UCSD-AML1 (cell line): ENCODE data around the gene SEMA6A.
"Not testable (repeated sequence)": the region's sequence is repeated elsewhere in the genome, so short reads cannot be mapped to it uniquely, and the experiment has no call there.

Source experiments
- DNase-seq: peaks from one replicate; lab custom pipeline; 2025; ENCODE audit not compliant: unreplicated experiment; lab: John Stamatoyannopoulos, UW

The SEMA6A gene

DNA sequence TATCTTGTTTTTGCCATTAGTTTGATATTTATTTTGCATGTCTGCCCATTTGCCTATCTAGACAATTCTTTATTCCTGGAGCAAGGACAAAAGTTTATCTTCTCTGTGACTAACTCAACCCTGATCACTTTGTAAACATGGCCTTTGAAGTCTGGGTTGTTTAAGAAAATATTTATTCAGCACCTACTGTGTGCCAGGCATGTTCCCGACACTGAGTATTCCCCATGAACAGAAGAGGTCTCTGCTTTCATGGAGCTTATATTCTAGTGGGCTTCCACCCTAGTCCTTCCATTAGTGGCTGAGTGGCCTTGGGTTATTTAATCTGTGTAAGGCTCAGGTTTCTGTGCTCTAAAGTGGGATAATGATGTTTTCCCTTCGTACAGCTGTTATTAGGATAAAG, 49.7 kb downstream of the SEMA6A start:
- DNase-seq: no peak

DNA sequence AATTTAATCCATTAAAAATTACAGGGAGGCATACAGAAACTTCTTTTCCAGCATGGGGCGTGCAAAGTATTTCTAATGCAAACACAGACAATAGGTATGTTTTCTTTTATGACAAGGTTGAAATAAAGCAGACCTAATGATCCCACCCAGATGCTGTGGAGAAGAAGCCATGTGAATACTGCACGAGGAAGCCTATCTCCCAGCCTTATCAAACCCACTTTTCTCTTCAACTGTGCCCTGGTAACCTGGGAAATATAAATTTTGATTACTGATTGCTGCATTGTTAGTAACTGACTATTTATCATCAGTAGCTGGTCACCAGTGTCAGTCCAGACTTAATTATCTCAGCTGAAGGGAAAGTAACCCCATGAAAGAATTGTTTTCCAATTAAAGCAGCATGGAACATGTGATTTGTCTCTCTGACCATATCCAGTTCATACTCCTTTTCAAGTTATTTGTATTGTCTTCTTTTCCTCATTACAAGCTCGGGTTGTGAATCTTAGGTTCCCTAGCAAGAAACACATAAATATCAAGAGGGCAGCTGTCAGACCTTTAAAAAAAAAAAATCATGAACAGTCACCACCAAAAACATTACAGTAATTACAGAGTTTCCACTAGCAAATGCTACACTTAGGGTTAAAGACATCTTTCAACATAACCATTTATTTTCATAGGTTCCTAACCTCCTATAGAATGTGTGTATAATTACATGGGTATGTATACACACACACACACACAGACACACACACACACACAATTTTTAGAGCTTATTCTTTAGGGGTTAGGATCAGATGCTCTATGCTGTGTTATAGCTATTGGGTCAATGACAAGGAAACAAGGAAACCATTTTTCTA, 50.3 kb downstream of the SEMA6A start:
- no peak for DNase-seq

GRCh38 chr5:116523182-116523581, 51.4 kb downstream of the SEMA6A start:
- DNase-seq: not testable (repeated sequence)

DNA sequence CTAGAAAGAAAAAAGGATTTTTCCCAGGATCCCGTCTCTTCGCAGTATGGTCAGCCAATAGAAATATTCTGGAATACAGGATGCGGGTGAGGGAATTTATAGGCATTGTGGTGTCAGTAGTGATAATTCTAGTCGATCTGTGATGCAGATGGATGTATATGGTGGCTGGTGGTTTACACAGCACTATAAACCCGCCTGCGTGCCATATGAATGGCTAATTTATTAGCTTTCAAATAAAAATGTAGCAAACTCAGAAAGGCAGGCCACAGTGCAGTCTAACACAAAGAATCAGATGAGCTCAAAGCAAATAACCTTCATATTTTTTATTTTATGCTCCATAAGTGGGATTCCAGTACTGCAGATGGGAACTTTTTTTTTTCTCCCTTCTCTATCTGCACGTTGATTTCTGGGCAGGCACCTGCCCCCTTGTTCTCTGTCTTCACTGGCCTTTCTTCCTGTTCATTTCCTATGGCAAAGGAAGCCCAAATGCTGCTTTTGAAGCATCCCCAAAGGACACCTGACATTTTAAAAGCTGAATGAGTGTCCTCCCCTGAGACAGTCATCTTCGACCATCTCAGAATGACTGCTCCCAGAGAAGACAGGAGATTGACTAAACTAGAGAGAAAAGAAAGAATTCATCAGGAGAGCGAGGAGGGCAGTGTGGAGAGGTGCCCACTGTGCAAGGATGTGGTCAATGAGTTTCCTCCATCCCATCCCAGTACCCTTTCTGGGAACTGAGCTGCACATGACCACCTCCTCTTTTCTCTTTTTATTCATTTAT, 52.1 kb downstream of the SEMA6A start:
- DNase-seq: no peak

DNA sequence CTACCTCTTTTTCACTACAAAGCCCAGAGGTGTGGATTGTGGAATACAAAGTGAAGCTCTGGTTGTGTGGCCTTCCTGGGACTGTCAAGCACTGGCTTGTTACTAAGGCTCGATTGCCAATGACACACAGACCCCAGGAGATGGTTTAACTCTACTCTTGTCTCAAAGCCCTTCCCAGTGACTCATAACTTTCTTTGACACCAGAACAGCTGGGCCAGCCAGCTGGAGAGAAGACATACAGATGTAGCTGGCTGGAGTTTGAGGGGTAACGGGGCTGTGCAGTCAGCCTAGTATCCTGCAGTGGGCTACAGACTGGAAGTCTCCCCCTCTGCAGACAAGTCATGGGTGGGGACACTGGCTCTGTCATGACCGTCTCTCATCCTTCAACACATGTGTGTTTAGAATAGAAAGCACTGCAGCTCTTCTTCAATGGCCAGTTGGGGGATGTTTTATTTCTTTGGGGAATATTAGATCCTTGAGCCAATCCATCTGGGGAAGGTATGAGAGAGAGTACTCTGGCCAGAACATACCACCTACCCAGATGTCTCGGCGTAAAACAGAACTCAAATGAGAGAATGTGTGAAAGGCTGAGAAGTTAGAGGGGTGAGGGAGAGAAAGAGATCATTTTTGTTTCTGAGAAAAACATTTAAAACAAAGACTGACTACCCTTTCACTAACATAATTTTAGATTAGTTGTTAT, 53.3 kb downstream of the SEMA6A start:
- DNase-seq: no peak

DNA sequence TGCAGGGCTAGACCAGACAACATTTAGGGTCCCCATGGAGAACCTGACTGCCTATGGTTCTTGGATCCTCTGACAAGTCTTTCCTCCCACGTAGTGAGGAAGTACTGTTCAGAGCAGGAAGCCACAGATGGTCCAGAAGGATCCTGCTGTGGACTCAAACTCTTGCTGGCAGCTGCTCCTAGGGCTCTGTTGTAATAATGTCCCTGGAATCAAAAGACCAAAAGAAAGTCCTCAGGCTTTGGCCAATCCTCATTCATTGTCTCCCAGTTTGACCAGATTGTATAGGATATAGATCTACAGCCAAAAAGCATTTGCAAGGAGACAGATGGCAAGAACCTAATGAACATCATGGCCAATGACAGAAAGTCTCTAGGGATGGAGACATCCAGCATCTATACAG, 53.9 kb downstream of the SEMA6A start:
- peak; percentile 22 for DNase-seq

- no peak for DNase-seq
Measured at GRCh38 chr5:116518423-116518822, 56.2 kb downstream of the SEMA6A start.

DNA sequence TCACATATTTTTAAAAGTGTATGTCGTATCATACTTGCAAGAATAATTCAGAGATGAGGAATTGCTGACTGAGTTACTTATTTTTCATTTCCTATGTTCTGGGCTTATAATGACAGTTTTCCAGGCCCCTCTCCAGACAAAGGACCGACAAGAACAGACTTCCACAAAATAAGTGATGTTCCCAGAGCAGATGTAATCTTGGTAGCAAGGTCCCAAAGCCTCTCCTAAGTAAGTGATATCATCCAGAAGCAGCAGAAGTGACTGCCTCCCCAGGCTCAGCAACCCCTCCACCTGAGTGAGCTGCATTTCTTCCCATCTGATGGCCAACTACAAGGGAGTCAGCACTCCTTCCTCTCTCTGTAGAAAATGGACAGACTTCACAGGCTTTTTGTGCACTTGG, 57.1 kb downstream of the SEMA6A start:
- DNase-seq: no peak

DNA sequence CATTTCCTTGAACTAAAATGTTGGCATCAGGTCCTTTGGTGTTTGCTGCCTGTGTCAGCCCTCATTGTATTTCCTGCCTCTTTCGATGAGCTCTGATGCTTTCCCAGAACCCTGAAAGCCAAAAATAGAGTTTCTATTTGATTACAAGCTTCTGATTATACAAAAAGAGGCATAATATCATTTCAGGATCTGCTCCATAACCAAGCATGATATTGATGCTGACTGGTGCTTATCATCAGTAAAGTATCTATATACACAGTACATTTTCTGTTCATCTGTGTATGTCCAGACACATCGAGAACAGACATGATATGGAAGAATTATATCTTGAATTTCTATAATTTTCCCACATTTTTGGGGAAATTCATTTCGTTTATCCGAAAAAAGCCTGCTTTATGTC, 58.6 kb downstream of the SEMA6A start:
- no peak for DNase-seq

GRCh38 chr5:116514421-116514970, 60.1 kb downstream of the SEMA6A start:
- no peak for DNase-seq

GRCh38 chr5:116510517-116510916, 64.1 kb downstream of the SEMA6A start:
- no peak for DNase-seq

DNA sequence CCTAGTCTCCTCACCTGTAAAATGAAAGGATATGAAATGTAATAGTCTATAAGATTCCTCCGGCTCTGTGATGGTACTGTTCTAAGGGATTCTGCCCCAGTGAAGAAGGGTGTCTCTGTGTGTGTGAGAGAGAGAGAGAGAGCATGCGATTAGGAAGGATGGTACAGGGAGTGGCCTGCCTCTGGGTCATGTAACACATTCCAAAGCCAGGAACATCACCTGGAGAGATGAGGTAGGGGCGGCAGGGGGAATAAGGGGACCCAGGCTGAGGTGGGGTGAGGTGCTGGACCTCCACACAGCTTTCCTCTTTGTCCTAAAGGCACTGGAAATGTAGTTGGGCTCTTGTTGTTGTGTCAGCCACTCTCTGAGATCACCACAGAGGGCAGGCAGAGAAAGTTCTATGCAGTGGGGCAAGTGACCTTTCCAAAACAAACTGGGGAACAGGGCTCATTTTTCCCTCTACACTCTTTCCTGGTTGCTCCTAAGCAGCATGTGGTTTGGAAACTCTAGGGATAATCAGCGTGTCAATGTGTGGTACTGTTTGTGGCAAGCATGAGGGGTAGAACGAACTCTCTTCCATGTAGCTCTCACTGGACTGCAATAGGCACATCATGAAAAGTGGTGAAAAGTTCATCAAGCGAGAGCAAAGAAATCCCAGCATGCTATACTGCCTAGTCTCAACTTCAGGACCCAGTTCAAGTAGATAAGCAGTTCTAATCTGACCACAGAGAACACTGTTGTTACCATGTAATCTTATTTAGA, 65.0 kb downstream of the SEMA6A start:
- no peak for DNase-seq

DNA sequence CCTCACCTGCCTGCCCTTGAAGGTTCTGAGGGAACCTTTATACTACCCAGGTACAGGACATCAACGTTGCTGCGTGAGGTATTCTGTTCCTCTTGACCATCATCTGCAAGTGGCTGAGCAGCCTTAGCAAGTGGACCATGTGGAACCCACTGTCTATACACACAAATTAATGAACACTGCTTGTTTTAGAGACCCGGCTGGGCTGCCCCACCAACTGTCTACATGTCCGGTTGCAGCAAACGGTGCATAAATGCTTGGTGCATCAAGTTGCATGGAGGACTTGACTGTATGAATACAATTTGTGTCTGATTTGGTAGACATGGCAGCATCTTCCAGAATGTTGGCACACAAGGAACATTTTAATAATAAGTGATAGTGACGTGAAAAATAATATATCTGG, 65.8 kb downstream of the SEMA6A start:
- DNase-seq: no peak

DNA sequence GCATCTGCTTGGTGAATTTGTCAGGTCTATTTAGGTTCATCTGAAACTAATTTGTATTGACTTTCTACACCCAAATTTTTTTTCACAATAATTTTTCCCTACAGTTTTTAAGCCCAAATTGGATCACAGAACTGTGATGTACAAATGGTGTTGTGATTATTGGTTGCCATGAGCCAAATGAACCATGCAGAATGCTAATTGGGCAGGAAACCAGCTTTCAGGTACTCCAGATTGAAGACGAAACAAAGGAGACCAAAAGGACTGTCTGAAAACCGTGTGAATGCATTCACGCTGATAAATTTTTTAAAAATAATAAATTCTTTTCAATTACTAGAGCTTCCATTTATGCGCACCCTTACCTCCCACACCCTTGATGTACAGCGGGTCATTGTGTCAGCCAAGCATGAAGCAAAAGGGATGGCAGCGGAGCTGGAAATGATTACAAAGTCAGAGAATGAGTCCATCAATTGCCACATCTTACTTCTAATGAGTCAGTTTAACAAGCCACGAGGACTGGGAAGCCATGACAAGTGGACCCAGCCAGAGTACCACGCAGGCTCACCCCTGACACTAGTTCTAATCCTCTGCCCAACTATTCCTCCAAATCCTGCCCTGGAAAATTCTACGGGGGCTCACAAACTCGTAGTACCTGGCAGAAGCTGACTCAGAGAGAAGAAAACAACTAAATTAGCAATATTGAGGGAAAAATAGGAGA, 66.5 kb downstream of the SEMA6A start:
- no peak for DNase-seq

- DNase-seq: no peak
Measured at GRCh38 chr5:116507051-116507537, 67.5 kb downstream of the SEMA6A start.

- DNase-seq: no peak
Measured at GRCh38 chr5:116506488-116506887, 68.1 kb downstream of the SEMA6A start.

DNA sequence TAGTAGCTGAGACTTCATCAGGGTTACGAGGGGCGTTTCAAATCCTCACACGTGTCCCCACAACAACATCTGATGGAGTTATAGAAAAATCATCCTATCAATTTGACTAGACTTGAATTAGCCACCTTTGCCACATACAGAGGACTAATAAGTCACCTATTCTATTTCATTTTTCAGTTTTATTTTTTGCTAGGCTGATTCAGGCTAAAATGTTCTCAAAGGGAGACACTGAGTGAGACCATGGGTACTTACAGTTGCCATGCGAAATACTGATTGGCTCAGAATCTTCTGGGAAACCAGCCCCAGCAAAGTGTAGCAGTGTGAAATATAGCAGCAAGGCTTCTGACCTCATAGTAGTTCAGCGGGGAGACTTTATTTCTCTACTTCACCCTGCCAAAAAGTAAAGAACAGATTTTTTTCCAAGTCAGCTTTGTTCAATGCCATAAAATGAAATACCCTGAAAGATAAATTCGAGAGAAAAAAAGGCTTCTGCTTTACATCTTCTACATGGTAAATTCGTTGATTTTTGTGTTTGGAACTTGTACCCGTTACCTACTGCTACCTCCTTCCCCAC, 69.9 kb downstream of the SEMA6A start:
- DNase-seq: no peak

- no peak for DNase-seq
Measured at GRCh38 chr5:116502616-116503015, 72.0 kb downstream of the SEMA6A start.

DNA sequence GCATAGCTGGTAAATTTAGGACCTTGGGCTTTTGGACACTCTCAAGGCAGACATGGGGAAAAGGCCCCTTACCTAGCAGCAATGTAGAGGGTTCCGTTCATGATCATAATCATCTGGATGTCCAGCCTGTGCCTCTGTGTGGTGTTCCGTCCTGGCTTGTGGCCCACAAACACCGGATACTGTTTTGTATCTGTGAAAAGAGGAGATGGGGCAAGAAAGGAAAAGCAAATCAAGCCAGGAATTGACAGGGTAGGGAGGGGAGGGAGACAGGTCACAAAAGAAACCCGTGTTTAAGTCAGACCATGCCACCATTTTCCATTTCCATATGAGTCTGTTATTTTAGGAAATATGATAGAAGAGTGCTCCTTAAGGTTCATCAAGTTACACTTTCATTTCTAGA, 72.5 kb downstream of the SEMA6A start:
- no peak for DNase-seq
